ENCODE results near the gene FGFRL1. TPM values are rescaled to one million over a fixed set of nuclear protein-coding genes. Genes with fewer than 3 reads are reported as not detected.

The FGFRL1 gene
- total and polyA plus RNA-seq, 2 of the 13 experiments (the other 11 are each of a cell fraction or from before 2014, with no cell fraction given): 19.1 to 30.6 TPM

DNA sequence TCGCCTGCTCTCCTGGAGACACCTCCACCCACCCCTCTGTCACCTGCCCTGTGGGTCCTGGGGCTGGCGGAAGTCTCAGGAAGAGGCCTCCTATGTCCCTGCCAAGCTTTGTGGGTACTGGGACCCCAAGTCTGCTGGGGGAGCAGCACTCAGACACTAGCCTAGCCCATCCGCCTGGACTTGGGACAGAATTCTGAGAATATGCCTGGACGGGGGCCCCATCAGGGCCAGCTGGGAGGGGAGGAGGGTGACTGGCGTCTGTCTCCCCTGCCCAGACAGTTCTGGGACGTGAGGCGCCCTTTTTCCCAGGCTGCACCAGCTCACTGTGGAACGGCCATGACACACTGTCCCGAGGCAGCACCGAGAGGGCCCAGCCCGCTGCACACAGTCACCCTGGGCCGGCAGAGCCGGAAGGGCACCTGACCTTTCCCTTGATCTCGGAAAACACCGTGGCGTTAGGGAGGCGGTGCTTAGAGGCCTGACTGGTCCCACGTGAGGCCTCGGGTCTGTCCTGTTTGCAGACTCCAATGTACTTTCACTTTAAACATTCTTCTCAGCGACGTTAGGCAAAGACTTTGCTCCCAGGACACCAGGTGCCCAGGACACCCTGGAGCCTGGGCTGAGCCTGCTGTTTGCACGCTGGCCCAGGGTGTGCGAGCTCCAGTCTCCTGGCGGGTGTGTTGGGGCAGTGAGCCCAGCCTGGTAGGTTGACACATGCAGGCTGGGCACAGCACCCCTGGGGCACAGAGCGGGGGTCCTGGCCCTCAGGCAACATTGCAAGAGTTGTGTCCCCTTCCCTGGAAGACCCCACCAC lies 18.9 kb upstream of the FGFRL1 start (continued):
- TF ChIP-seq, protein P1, sequence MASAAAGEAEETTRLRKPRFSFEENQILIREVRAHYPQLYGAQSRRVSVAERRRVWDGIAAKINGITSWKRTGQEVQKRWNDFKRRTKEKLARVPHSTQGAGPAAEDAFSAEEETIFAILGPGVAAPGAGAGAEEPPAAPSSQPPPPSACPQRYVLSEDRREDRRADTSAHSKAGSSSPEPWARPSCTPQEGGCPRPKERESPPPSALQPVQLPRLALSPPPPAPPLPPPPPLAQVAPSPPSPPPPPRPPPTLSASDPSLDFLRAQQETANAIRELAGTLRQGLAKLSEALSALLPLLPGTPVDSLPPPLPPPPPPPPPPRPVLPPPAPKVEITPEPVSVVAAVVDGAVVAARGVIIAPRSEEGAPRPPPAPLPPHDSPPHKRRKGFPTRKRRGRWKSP (CRISPR knock-in tag; IDR thresholded peaks at IDR 0.05): no peak; the same call in 1 of the 2 replicates
- TF ChIP-seq ELF1 (CRISPR knock-in tag; IDR thresholded peaks at IDR 0.05) (peak; percentile 90), NFRKB (IDR thresholded peaks at IDR 0.05) (no peak), HCFC1 (IDR thresholded peaks at IDR 0.05; ENCODE audit: low read depth, low read length) (no peak), KAT2B (IDR thresholded peaks at IDR 0.05; ENCODE audit: borderline replicate concordance, low read depth, low read length) (no peak), SP5 (CRISPR knock-in tag; IDR thresholded peaks at IDR 0.05; ENCODE audit: borderline replicate concordance, low read depth) (peak; percentile 98), ZHX2 (IDR thresholded peaks at IDR 0.05; ENCODE audit: low read depth) (no peak), ZHX2 (CRISPR knock-in tag; IDR thresholded peaks at IDR 0.05; ENCODE audit: borderline replicate concordance) (no peak), HOXA9 (CRISPR knock-in tag; IDR thresholded peaks at IDR 0.05; ENCODE audit: borderline replicate concordance) (no peak), ZBTB44 (CRISPR knock-in tag; IDR thresholded peaks at IDR 0.05) (no peak; the same call in 1 of the 2 replicates), ZNF292 (CRISPR knock-in tag; IDR thresholded peaks at IDR 0.05; ENCODE audit: borderline replicate concordance, low read depth) (peak; percentile 60; the same call in 1 of the 2 replicates)
- TF ChIP-seq, protein P2, sequence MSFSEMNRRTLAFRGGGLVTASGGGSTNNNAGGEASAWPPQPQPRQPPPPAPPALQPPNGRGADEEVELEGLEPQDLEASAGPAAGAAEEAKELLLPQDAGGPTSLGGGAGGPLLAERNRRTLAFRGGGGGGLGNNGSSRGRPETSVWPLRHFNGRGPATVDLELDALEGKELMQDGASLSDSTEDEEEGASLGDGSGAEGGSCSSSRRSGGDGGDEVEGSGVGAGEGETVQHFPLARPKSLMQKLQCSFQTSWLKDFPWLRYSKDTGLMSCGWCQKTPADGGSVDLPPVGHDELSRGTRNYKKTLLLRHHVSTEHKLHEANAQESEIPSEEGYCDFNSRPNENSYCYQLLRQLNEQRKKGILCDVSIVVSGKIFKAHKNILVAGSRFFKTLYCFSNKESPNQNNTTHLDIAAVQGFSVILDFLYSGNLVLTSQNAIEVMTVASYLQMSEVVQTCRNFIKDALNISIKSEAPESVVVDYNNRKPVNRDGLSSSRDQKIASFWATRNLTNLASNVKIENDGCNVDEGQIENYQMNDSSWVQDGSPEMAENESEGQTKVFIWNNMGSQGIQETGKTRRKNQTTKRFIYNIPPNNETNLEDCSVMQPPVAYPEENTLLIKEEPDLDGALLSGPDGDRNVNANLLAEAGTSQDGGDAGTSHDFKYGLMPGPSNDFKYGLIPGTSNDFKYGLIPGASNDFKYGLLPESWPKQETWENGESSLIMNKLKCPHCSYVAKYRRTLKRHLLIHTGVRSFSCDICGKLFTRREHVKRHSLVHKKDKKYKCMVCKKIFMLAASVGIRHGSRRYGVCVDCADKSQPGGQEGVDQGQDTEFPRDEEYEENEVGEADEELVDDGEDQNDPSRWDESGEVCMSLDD (CRISPR knock-in tag; IDR thresholded peaks at IDR 0.05; ENCODE audit: borderline replicate concordance): no peak; the same call in 1 of the 2 replicates
- TF ChIP-seq, protein P3, sequence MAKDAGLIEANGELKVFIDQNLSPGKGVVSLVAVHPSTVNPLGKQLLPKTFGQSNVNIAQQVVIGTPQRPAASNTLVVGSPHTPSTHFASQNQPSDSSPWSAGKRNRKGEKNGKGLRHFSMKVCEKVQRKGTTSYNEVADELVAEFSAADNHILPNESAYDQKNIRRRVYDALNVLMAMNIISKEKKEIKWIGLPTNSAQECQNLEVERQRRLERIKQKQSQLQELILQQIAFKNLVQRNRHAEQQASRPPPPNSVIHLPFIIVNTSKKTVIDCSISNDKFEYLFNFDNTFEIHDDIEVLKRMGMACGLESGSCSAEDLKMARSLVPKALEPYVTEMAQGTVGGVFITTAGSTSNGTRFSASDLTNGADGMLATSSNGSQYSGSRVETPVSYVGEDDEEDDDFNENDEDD (CRISPR knock-in tag; IDR thresholded peaks at IDR 0.05; ENCODE audit: borderline replicate concordance): peak; percentile 50; the same call in 1 of the 2 replicates

Measured in HepG2 (cell line).